ENCODE data around the gene SLC17A1.

The SLC17A1 gene

GRCh38 chr6:25801436-25801835, 30.4 kb downstream of the SLC17A1 start:
- no peak overlapping the region for H3K27ac ChIP-seq
- TF ChIP-seq CTCF (conservative IDR thresholded peaks at IDR 0.05) = no peak

GRCh38 chr6:25794784-25795183, 37.1 kb downstream of the SLC17A1 start:
- no peak for TF ChIP-seq CTCF (conservative IDR thresholded peaks at IDR 0.05)

GRCh38 chr6:25793970-25794369, 37.9 kb downstream of the SLC17A1 start:
- no peak overlapping the region for H3K27ac ChIP-seq
- no peak for TF ChIP-seq CTCF (conservative IDR thresholded peaks at IDR 0.05)

More at GRCh38 chr6:25794784-25795183, 37.1 kb downstream of the SLC17A1 start:
- no peak overlapping the region for H3K27ac ChIP-seq

GRCh38 chr6:25792016-25792415, 39.8 kb downstream of the SLC17A1 start:
- no peak overlapping the region for H3K27ac ChIP-seq
- TF ChIP-seq CTCF (conservative IDR thresholded peaks at IDR 0.05) = no peak

GRCh38 chr6:25789475-25789874, 42.4 kb downstream of the SLC17A1 start:
- H3K27ac ChIP-seq = no peak overlapping the region
- no peak for TF ChIP-seq CTCF (conservative IDR thresholded peaks at IDR 0.05)

GRCh38 chr6:25788305-25788922, 43.4 kb downstream of the SLC17A1 start:
- peak; percentile 62 for TF ChIP-seq CTCF (conservative IDR thresholded peaks at IDR 0.05)
- H3K27ac ChIP-seq = no peak overlapping the region

GRCh38 chr6:25787428-25787827, 44.4 kb downstream of the SLC17A1 start:
- H3K27ac ChIP-seq = no peak overlapping the region
- TF ChIP-seq CTCF (conservative IDR thresholded peaks at IDR 0.05) = no peak
